Sigmoid colon (tissue), 7 donors: Measurements from ENCODE around the gene ACAD11. TPM values are rescaled to one million over a fixed set of nuclear protein-coding genes. Genes with fewer than 3 reads are reported as not detected.

ENCODE experiments used
- DNase-seq: peaks from one replicate; pipeline ENCODE4 v3.0.0-alpha.2; 2019
- H3K27ac ChIP-seq, 4 donors: fragments of 200-600 bp; sonication (generic); one replicate each; pipeline ENCODE4 v1.5.1; 2016 to 2019; ENCODE audit warnings: mild to moderate bottlenecking in 1 of 4
- H3K27me3 ChIP-seq, 3 donors: fragments of 200-600 bp; sonication (generic); one replicate each; pipeline ENCODE4 v1.5.1; 2019; ENCODE audit warnings: mild to moderate bottlenecking in 1 of 3
- H3K36me3 ChIP-seq, 4 donors: fragments of 200-600 bp; sonication (generic); one replicate each; pipeline ENCODE4 v1.5.1; 2016 to 2019
- H3K4me1 ChIP-seq, 4 donors: fragments of 200-600 bp; sonication (generic); one replicate each; pipeline ENCODE4 v1.5.1; 2017 to 2019
- H3K4me3 ChIP-seq, 4 donors: fragments of 200-600 bp; sonication (generic); one replicate each; pipeline ENCODE4 v1.5.1; 2017 to 2019; ENCODE audit warnings: mild to moderate bottlenecking in 2 of 4, moderate library complexity in 1 of 4
- H3K9me3 ChIP-seq, 4 donors: fragments of 200-600 bp in 3 of 4; sonication (generic) in 3 of 4; one replicate each; pipeline versions ENCODE4 v1.5.1 to v1.6.1; 2013 to 2019
- CTCF ChIP-seq, 4 experiments: fragments of 450-650 bp in 3 of 4; fragments of 200-600 bp in 1 of 4; IDR thresholded peaks; one replicate each; pipeline ENCODE4 v1.5.1; 2016 to 2019; ENCODE audit warnings: antibody characterized with exemption in 4 of 4, mild to moderate bottlenecking in 3 of 4, moderate library complexity in 2 of 4
- EP300 ChIP-seq, 4 donors: sonication (generic); formaldehyde crosslinking; IDR thresholded peaks; one replicate each; pipeline ENCODE4 v1.6.1; 2017; ENCODE audit warnings: antibody characterized with exemption in 4 of 4
- POLR2A ChIP-seq, 2 donors: fragments of 450-650 bp; IDR thresholded peaks; one replicate each; pipeline ENCODE4 v1.6.1; 2016; ENCODE audit warnings: antibody characterized with exemption in 2 of 2, mild to moderate bottlenecking in 2 of 2, moderate library complexity in 2 of 2
- POLR2AphosphoS5 ChIP-seq, 4 donors: sonication (generic); formaldehyde crosslinking; IDR thresholded peaks; one replicate each; pipeline ENCODE4 v1.6.1; 2017; ENCODE audit warnings: antibody characterized with exemption in 4 of 4
- WGBS, 2 donors: extraction: QIAGEN DNeasy Blood & Tissue Kit; methylation state at CpG; one replicate each; pipeline ENCODE4 v1.1.7; 2013; 5-methylcytosine and 5-hydroxymethylcytosine counted together
- intact Hi-C: fragments of 100-400 bp; cut with DNase I; formaldehyde crosslinking; loops from one replicate; pipeline ENCODE4 v1.15.1; 2023
- polyA plus RNA-seq, 3 donors: library from polyadenylated mRNA; stranded (reverse); fragments of 200-250 nt; gene quantifications; one replicate each; pipeline ENCODE4 v1.2.3, GENCODE V29; 2013
- total RNA-seq, 4 donors: library from RNA; depleted of rRNA; stranded (reverse); fragments of >200 nt; gene quantifications; one replicate each; pipeline ENCODE4 v1.1.0, GENCODE V29; 2016
- donor health status: healthy with polysubstance abuse.
- donor health status: Bipolar disorder and iron deficiency.
- donor health status: healthy.

The ACAD11 gene
- total and polyA plus RNA-seq, 7 donors, result 2.4 to 71.7 (median 26.8) TPM

- Histone ChIP-seq H3K36me3 (peaks cover 0 to 9% (median 0%) of the 10 kb centered on the region in 4 donors), H3K9me3 (no peaks in the 10 kb centered on the region), H3K4me1 (peaks cover 0 to 15% (median 0%) of the 10 kb centered on the region in 4 donors), H3K4me3 (no peak overlapping the region), H3K27ac (peak overlapping the region in 1 of 4 donors; percentile 57), H3K27me3 (no peaks in the 10 kb centered on the region)
- 31 to 52% methylated on average over 1 of the region's 1 CpG for WGBS, 2 donors
- TF ChIP-seq POLR2A (IDR thresholded peaks at IDR 0.05) (no peak), POLR2AphosphoS5 (IDR thresholded peaks at IDR 0.05) (no peak), EP300 (IDR thresholded peaks at IDR 0.05) (no peak), CTCF (IDR thresholded peaks at IDR 0.05) (no peak)
- DNase-seq, result no peak
- intact Hi-C loops, result no loop called here
Observed at GRCh38 chr3:132593241-132593946, 66.2 kb downstream of the ACAD11 start.

- peak overlapping the region in 1 of 4 donors; percentile 27 for H3K27ac ChIP-seq
- peaks cover 0 to 9% (median 0%) of the 10 kb centered on the region in 4 donors for H3K36me3 ChIP-seq
- TF ChIP-seq POLR2AphosphoS5 (IDR thresholded peaks at IDR 0.05) (no peak), EP300 (IDR thresholded peaks at IDR 0.05) (no peak), POLR2A (IDR thresholded peaks at IDR 0.05) (no peak), CTCF (IDR thresholded peaks at IDR 0.05) (no peak)
Observed at GRCh38 chr3:132592216-132592615, 67.4 kb downstream of the ACAD11 start.

GRCh38 chr3:132587401-132587800 is 72.2 kb downstream of the ACAD11 start:
- Histone ChIP-seq H3K9me3 (no peaks in the 10 kb centered on the region), H3K4me1 (no peaks in the 10 kb centered on the region), H3K27me3 (no peaks in the 10 kb centered on the region), H3K27ac (no peak overlapping the region), H3K4me3 (no peak overlapping the region), H3K36me3 (peaks cover 0 to 9% (median 0%) of the 10 kb centered on the region in 4 donors)
- WGBS, 2 donors, result 88 to 96% methylated on average over 1 of the region's 1 CpG
- intact Hi-C loops, result no loop called here
- DNase-seq, result no peak
- no peak for TF ChIP-seq POLR2AphosphoS5 (IDR thresholded peaks at IDR 0.05)
- TF ChIP-seq EP300 (IDR thresholded peaks at IDR 0.05), result no peak
- TF ChIP-seq CTCF (IDR thresholded peaks at IDR 0.05), result no peak
- TF ChIP-seq POLR2A (IDR thresholded peaks at IDR 0.05), result no peak

More at GRCh38 chr3:132592216-132592615, 67.4 kb downstream of the ACAD11 start:
- H3K4me3 ChIP-seq, result no peak overlapping the region
- no peaks in the 10 kb centered on the region for H3K27me3 ChIP-seq
- no peaks in the 10 kb centered on the region for H3K9me3 ChIP-seq
- no peak for DNase-seq
- H3K4me1 ChIP-seq, result peaks cover 0 to 15% (median 0%) of the 10 kb centered on the region in 4 donors
- intact Hi-C loops, result no loop called here

- intact Hi-C loops, result no loop called here
- Histone ChIP-seq H3K27ac (peak overlapping the region; percentile 2 to 58 (median 22)), H3K4me3 (no peak overlapping the region), H3K9me3 (no peaks in the 10 kb centered on the region), H3K4me1 (peaks cover 0 to 15% (median 10%) of the 10 kb centered on the region in 4 donors), H3K27me3 (no peaks in the 10 kb centered on the region), H3K36me3 (peaks cover 0 to 58% (median 8%) of the 10 kb centered on the region in 4 donors)
- TF ChIP-seq POLR2AphosphoS5 (IDR thresholded peaks at IDR 0.05) (peak in 3 of 4 donors; percentile 29 to 39 (median 38)), EP300 (IDR thresholded peaks at IDR 0.05) (no peak), CTCF (IDR thresholded peaks at IDR 0.05) (no peak), POLR2A (IDR thresholded peaks at IDR 0.05) (no peak)
- DNase-seq, result no peak
- 91 to 95% methylated on average over 5 of the region's 5 CpGs for WGBS, 2 donors
Observed at GRCh38 chr3:132573797-132574211, 85.8 kb downstream of the ACAD11 start.
